Endothelial cell of umbilical vein (primary cell): ENCODE measurements around the gene OR10C1. TPM values are rescaled to one million over a fixed set of nuclear protein-coding genes. Genes with fewer than 3 reads are reported as not detected.

Experiments
- BruUV-seq: library from RNA; stranded (reverse); fragments of 400-500 nt; replicated peaks from 2 replicates; lab custom pipeline; 2021; lab: Mats Ljungman, UMichigan
- CTCF ChIA-PET: fragments of 300-600, 350-600 bp; sonication (Branson Sonifier 250); formaldehyde crosslinking; loops from one replicate; lab custom pipeline; 2021; ENCODE audit warnings: antibody characterized with exemption, inconsistent platforms; lab: Charles Lee
- POLR2A ChIA-PET: fragments of 300-600, 350-600 bp; sonication (Branson Sonifier 250); formaldehyde crosslinking; loops from one replicate; lab custom pipeline; 2021; ENCODE audit warnings: antibody characterized with exemption, inconsistent platforms; lab: Charles Lee
- DNase-seq: peaks from one replicate; pipeline ENCODE4 v3.0.0-alpha.2; 2011; ENCODE audit warnings: low read depth, low spot score
- FAIRE-seq: peaks from 2 replicates; lab custom pipeline; 2011; peaks lifted over from hg19 to GRCh38; lab: Jason Lieb, UNC
- H2AFZ ChIP-seq: 2 replicates; pipeline ENCODE4 v1.6.0; 2012; ENCODE audit warnings: low read depth, low read length, control low read depth, inconsistent platforms
- H3K27ac ChIP-seq: 2 replicates; pipeline ENCODE4 v1.5.1; 2011; ENCODE audit warnings: low read depth, mild to moderate bottlenecking, control low read depth, low read length, moderate library complexity; ENCODE audit not compliant: insufficient read depth
- H3K27me3 ChIP-seq, 2 experiments: 2 replicates each; pipeline versions ENCODE4 v1.6.0 to v1.6.1; 2011; ENCODE audit warnings: low read length in 2 of 2, mixed read lengths in 1 of 2; ENCODE audit not compliant: control insufficient read depth in 2 of 2, insufficient read depth in 2 of 2
- H3K36me3 ChIP-seq, 2 experiments: 2 replicates in 1 of 2; 3 replicates in 1 of 2; pipeline ENCODE4 v1.5.1; 2011; ENCODE audit warnings: low read length in 2 of 2, mild to moderate bottlenecking in 1 of 2, moderate library complexity in 1 of 2; ENCODE audit not compliant: control insufficient read depth in 2 of 2, insufficient read depth in 2 of 2; ENCODE audit errors: extremely low read depth in 1 of 2
- H3K4me1 ChIP-seq: 3 replicates; pipeline ENCODE4 v1.5.1; 2011; ENCODE audit warnings: mild to moderate bottlenecking, low read length; ENCODE audit not compliant: control insufficient read depth, insufficient read depth; ENCODE audit errors: extremely low read depth
- H3K4me2 ChIP-seq: 2 replicates; pipeline ENCODE4 v1.6.1; 2011; ENCODE audit warnings: low read length, control low read depth, mixed read lengths; ENCODE audit not compliant: insufficient read depth
- H3K4me3 ChIP-seq, 3 experiments: fragments of 200-600 bp in 1 of 3; sonication (generic), shearing (Covaris generic) in 1 of 3; replicated peaks in 1 of 3; 2 replicates each; pipeline ENCODE4 v1.5.1; 2011 to 2016; ENCODE audit warnings: control low read depth in 3 of 3, low read length in 3 of 3, mild to moderate bottlenecking in 2 of 3, inconsistent platforms in 1 of 3, low read depth in 1 of 3, moderate library complexity in 1 of 3; ENCODE audit not compliant: insufficient read depth in 1 of 3
- H3K79me2 ChIP-seq: 2 replicates; pipeline ENCODE4 v1.6.0; 2012; ENCODE audit warnings: low read length, inconsistent platforms; ENCODE audit not compliant: control insufficient read depth, insufficient read depth
- H3K9ac ChIP-seq: replicated peaks from 2 replicates; pipeline ENCODE3; 2011; ENCODE audit warnings: low read length, control low read depth; ENCODE audit not compliant: insufficient read depth; ENCODE audit errors: extremely low read depth
- H3K9me1 ChIP-seq: replicated peaks from 3 replicates; pipeline ENCODE4 v1.6.0; 2011; ENCODE audit warnings: mild to moderate bottlenecking, low read length; ENCODE audit not compliant: control insufficient read depth, insufficient read depth; ENCODE audit errors: extremely low read depth
- H3K9me3 ChIP-seq: replicated peaks from 2 replicates; pipeline ENCODE4 v1.5.1; 2012; ENCODE audit warnings: low read length, inconsistent platforms; ENCODE audit not compliant: control insufficient read depth, insufficient read depth
- H4K20me1 ChIP-seq: replicated peaks from 2 replicates; pipeline ENCODE3; 2011; ENCODE audit warnings: mild to moderate bottlenecking, low read length; ENCODE audit not compliant: control insufficient read depth, insufficient read depth; ENCODE audit errors: extremely low read depth
- EZH2 ChIP-seq: IDR thresholded peaks from 2 replicates; pipeline ENCODE4 v1.6.1; 2012; ENCODE audit warnings: borderline replicate concordance, low read depth, mild to moderate bottlenecking, moderate library complexity, low read length, inconsistent platforms; ENCODE audit not compliant: severe bottlenecking
- GATA2 ChIP-seq: IDR thresholded peaks from 2 replicates; pipeline ENCODE4 v1.7.0; 2011; ENCODE audit warnings: low read depth, mild to moderate bottlenecking, moderate library complexity, mixed read lengths, low read length; ENCODE audit not compliant: insufficient read length, insufficient read depth
- MYC ChIP-seq: IDR thresholded peaks from one replicate; pipeline ENCODE4 v1.6.1; 2011; ENCODE audit warnings: mild to moderate bottlenecking, low read depth, low read length
- POLR2A ChIP-seq: IDR thresholded peaks from 2 replicates; pipeline ENCODE4 v1.6.1; 2012; ENCODE audit warnings: low read depth, mild to moderate bottlenecking, control low read depth, low read length
- POLR2AphosphoS5 ChIP-seq: IDR thresholded peaks from 2 replicates; pipeline ENCODE4 v1.6.1; 2012; ENCODE audit warnings: low read depth, mild to moderate bottlenecking, control low read depth, low read length, moderate library complexity; ENCODE audit not compliant: insufficient read depth
- dilution Hi-C: fragments of 300-500 bp; cut with MboI; formaldehyde crosslinking; loops from one replicate; pipeline ENCODE4 v1.15.0; 2019; ENCODE audit warnings: low sequenced_read_pairs; ENCODE audit not compliant: extremely low pct_ligation_motif_present
- intact Hi-C: fragments of 100-400 bp; cut with micrococcal nuclease; formaldehyde crosslinking; loops from one replicate; pipeline ENCODE4 v1.10.0; 2022
- polyA plus RNA-seq, 4 experiments: library from polyadenylated mRNA; depleted of rRNA in 3 of 4; stranded (reverse) in 3 of 4; unstranded in 1 of 4; fragments of >200 nt; gene quantifications; 2 replicates each; pipeline versions ENCODE4 v1.2.1 to v1.2.3, GENCODE V29; 2011 to 2012; ENCODE audit warnings: missing spikeins in 1 of 4
- total RNA-seq: library from RNA; stranded (reverse); gene quantifications from 2 replicates; pipeline ENCODE4 v1.2.3, GENCODE V29; 2021
- TF ChIP-seq, protein P1 (sequence below), 2 donors: IDR thresholded peaks; 1 replicate in 1 of 2; 2 replicates in 1 of 2; pipeline ENCODE4 v1.5.1; 2011; ENCODE audit warnings: low read length in 2 of 2, mild to moderate bottlenecking in 2 of 2, moderate library complexity in 2 of 2, control low read depth in 1 of 2, inconsistent platforms in 1 of 2, low read depth in 1 of 2; ENCODE audit not compliant: insufficient read depth in 1 of 2; ENCODE audit errors: extremely low read depth in 1 of 2
- TF ChIP-seq, protein P2 (sequence below): IDR thresholded peaks from 2 replicates; pipeline ENCODE4 v1.6.1; 2011; ENCODE audit not compliant: insufficient read depth, insufficient read length

OR10C1 gene
- total and polyA plus RNA-seq, 2 donors (not counting 3 experiments of a cell fraction or from before 2014, with no cell fraction given), result not detected

DNA sequence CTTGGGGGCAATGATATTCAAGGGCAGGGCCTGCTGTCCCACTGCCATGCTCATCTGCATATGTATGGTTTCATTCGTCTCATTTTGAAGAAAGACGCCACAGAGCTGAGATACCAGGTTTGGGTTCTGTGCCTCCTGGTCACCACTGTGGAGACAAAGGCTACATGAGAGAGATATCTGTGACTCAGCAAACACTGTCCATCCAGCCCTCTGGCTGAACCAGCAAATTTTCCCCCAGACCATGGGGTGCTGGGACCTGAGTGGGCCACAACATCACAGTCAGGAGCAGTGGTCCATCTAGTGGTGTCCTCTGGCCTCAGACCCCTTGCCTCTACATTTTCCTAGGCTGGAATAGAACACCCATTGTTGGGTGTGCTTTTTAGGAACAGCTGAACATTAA lies 48.6 kb downstream of the OR10C1 start, which contains the start of gene MAS1L:
TSS of gene MAS1L (minus strand) at position 297 of the 400 bp plus-strand sequence. CDS start at position 243, 54 bp downstream.
- Histone ChIP-seq H3K9me3 (no peaks in the 10 kb centered on the region), H3K9me1 (no peaks in the 10 kb centered on the region), H3K9ac (no peak within 1 kb of the TSS), H3K4me2 (no peak within 1 kb of the TSS), H3K27ac (no peak within 1 kb of the TSS), H3K27me3 (no peaks in the 10 kb centered on the region), H2AFZ (no peak within 1 kb of the TSS), H3K36me3 (no peaks in the 10 kb centered on the region), H3K4me3 (no peak within 1 kb of the TSS), H4K20me1 (no peaks in the 10 kb centered on the region), H3K4me1 (no peaks in the 10 kb centered on the region), H3K79me2 (no peaks in the 10 kb centered on the region)
- BruUV-seq, result no TSS peak
- dilution Hi-C loops, result no loop called here
- ChIA-PET POLR2A (no interaction called here), CTCF (no interaction called here)
- no peak for DNase-seq
- intact Hi-C loops, result no loop called here
- TF ChIP-seq POLR2AphosphoS5 (no peak), MYC (no peak), POLR2A (no peak), EZH2 (no peak), GATA2 (no peak)
- TF ChIP-seq, protein P1, sequence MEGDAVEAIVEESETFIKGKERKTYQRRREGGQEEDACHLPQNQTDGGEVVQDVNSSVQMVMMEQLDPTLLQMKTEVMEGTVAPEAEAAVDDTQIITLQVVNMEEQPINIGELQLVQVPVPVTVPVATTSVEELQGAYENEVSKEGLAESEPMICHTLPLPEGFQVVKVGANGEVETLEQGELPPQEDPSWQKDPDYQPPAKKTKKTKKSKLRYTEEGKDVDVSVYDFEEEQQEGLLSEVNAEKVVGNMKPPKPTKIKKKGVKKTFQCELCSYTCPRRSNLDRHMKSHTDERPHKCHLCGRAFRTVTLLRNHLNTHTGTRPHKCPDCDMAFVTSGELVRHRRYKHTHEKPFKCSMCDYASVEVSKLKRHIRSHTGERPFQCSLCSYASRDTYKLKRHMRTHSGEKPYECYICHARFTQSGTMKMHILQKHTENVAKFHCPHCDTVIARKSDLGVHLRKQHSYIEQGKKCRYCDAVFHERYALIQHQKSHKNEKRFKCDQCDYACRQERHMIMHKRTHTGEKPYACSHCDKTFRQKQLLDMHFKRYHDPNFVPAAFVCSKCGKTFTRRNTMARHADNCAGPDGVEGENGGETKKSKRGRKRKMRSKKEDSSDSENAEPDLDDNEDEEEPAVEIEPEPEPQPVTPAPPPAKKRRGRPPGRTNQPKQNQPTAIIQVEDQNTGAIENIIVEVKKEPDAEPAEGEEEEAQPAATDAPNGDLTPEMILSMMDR (IDR thresholded peaks at IDR 0.05; ENCODE audit: extremely low read depth in 1 of 2, insufficient read depth in 1 of 2, low read depth in 1 of 2, low read length in 2 of 2), result no peak
- TF ChIP-seq, protein P2, sequence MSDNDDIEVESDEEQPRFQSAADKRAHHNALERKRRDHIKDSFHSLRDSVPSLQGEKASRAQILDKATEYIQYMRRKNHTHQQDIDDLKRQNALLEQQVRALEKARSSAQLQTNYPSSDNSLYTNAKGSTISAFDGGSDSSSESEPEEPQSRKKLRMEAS, result no peak
- FAIRE-seq, result no peak
